IMR-90 (cell line): ENCODE measurements around the gene LECT2. TPM values are rescaled to one million over a fixed set of nuclear protein-coding genes. Genes with fewer than 3 reads are reported as not detected.

Experiments used
- ATAC-seq: fragments of 200-7000 bp; cut with Tn5 transposase; 2 replicates; pipeline ENCODE4 v1.9.1; 2020; ENCODE audit warnings: low read depth, mild to moderate bottlenecking, moderate library complexity
- BruUV-seq: library from RNA; stranded (reverse); fragments of 400-500 nt; replicated peaks from 2 replicates; lab custom pipeline; 2021; lab: Mats Ljungman, UMichigan
- CTCF ChIA-PET: fragments of 300-600 bp; formaldehyde crosslinking; extraction: SDS; loops from one replicate; lab custom pipeline; 2021; ENCODE audit warnings: antibody characterized with exemption; lab: Yijun Ruan, JAX
- POLR2A ChIA-PET: fragments of 300-600 bp; sonication (Branson Sonifier 250); formaldehyde crosslinking; loops from one replicate; lab custom pipeline; 2022; ENCODE audit warnings: antibody characterized with exemption; ENCODE audit not compliant: unreplicated experiment; lab: Charles Lee
- DNase-seq: peaks from one replicate; pipeline ENCODE4 v3.0.0; 2013
- H2AFZ ChIP-seq: replicated peaks from 2 replicates; pipeline ENCODE3; 2013; ENCODE audit warnings: low read length, mild to moderate bottlenecking; ENCODE audit not compliant: poor library complexity
- H2AK5ac ChIP-seq: 2 replicates; pipeline ENCODE4 v1.6.1; 2013; ENCODE audit warnings: low read depth, low read length, inconsistent platforms
- H2AK9ac ChIP-seq: replicated peaks from 2 replicates; pipeline ENCODE3; 2013; ENCODE audit warnings: mild to moderate bottlenecking, low read depth, low read length, moderate library complexity; ENCODE audit not compliant: poor library complexity
- H2BK120ac ChIP-seq: 2 replicates; pipeline ENCODE4 v1.6.1; 2013; ENCODE audit warnings: low read depth, low read length, inconsistent platforms
- H2BK15ac ChIP-seq: 3 replicates; pipeline ENCODE4 v1.6.1; 2013; ENCODE audit warnings: low read depth, low read length, inconsistent platforms
- H2BK20ac ChIP-seq: 2 replicates; pipeline ENCODE4 v1.6.1; 2013; ENCODE audit warnings: low read depth, mild to moderate bottlenecking, inconsistent platforms, low read length, moderate library complexity
- H2BK5ac ChIP-seq: 2 replicates; pipeline ENCODE4 v1.6.1; 2013; ENCODE audit warnings: mild to moderate bottlenecking, low read depth, low read length, inconsistent platforms; ENCODE audit not compliant: poor library complexity, severe bottlenecking
- H3K14ac ChIP-seq: replicated peaks from 2 replicates; pipeline ENCODE4 v1.6.1; 2013; ENCODE audit warnings: low read depth, low read length, inconsistent platforms
- H3K18ac ChIP-seq: 2 replicates; pipeline ENCODE4 v1.6.1; 2013; ENCODE audit warnings: low read depth, low read length, control low read depth
- H3K23ac ChIP-seq: 2 replicates; pipeline ENCODE4 v1.6.1; 2013; ENCODE audit warnings: low read depth, low read length, inconsistent platforms
- H3K27ac ChIP-seq: 2 replicates; pipeline ENCODE4 v1.5.1; 2013; ENCODE audit warnings: mild to moderate bottlenecking, control low read depth, low read length; ENCODE audit not compliant: insufficient read depth
- H3K27me3 ChIP-seq: 2 replicates; pipeline ENCODE4 v1.6.1; 2013; ENCODE audit warnings: low read length; ENCODE audit not compliant: control insufficient read depth, insufficient read depth
- H3K36me3 ChIP-seq: 2 replicates; pipeline ENCODE4 v1.6.1; 2013; ENCODE audit warnings: low read length, mixed read lengths; ENCODE audit not compliant: control insufficient read depth, insufficient read depth
- H3K4ac ChIP-seq: 2 replicates; pipeline ENCODE4 v1.6.1; 2013; ENCODE audit warnings: low read depth, low read length, inconsistent platforms
- H3K4me1 ChIP-seq: 2 replicates; pipeline ENCODE4 v1.6.1; 2013; ENCODE audit warnings: low read length, mixed read lengths; ENCODE audit not compliant: control insufficient read depth, insufficient read depth
- H3K4me2 ChIP-seq: 2 replicates; pipeline ENCODE4 v1.6.1; 2013; ENCODE audit warnings: low read depth, mild to moderate bottlenecking, control low read depth, low read length, moderate library complexity
- H3K4me3 ChIP-seq: 2 replicates; pipeline ENCODE4 v1.5.1; 2013; ENCODE audit warnings: low read depth, mild to moderate bottlenecking, control low read depth, low read length, moderate library complexity; ENCODE audit not compliant: insufficient read depth
- H3K56ac ChIP-seq: 2 replicates; pipeline ENCODE4 v1.6.1; 2013; ENCODE audit warnings: low read length, inconsistent platforms; ENCODE audit not compliant: insufficient read depth; ENCODE audit errors: extremely low read depth
- H3K79me1 ChIP-seq, 2 experiments: 2 replicates each; pipeline ENCODE4 v1.6.1; 2013; ENCODE audit warnings: low read length in 2 of 2, inconsistent platforms in 1 of 2, low read depth in 1 of 2
- H3K9ac ChIP-seq: 2 replicates; pipeline ENCODE4 v1.6.1; 2013; ENCODE audit warnings: low read depth, low read length, control low read depth
- H3K9me1 ChIP-seq: 2 replicates; pipeline ENCODE4 v1.6.1; 2013; ENCODE audit warnings: low read length, inconsistent platforms; ENCODE audit not compliant: insufficient read depth
- H3K9me3 ChIP-seq: 2 replicates; pipeline ENCODE4 v1.6.1; 2013; ENCODE audit warnings: low read length; ENCODE audit not compliant: control insufficient read depth, insufficient read depth
- H4K20me1 ChIP-seq: 2 replicates; pipeline ENCODE4 v1.6.1; 2013; ENCODE audit warnings: low read length, inconsistent platforms; ENCODE audit not compliant: insufficient read depth
- H4K5ac ChIP-seq: 2 replicates; pipeline ENCODE4 v1.6.1; 2013; ENCODE audit warnings: mild to moderate bottlenecking, low read depth, low read length, control low read depth
- H4K8ac ChIP-seq, 2 experiments: 2 replicates each; pipeline ENCODE4 v1.6.1; 2013; ENCODE audit warnings: low read depth in 2 of 2, low read length in 2 of 2, control low read depth in 1 of 2, inconsistent platforms in 1 of 2
- H4K91ac ChIP-seq: 2 replicates; pipeline ENCODE4 v1.6.1; 2013; ENCODE audit warnings: low read depth, low read length, inconsistent platforms; ENCODE audit not compliant: insufficient read depth
- BHLHE40 ChIP-seq: fragments of 150-350 bp; IDR thresholded peaks from 2 replicates; pipeline ENCODE4 v1.6.1; 2016; ENCODE audit warnings: mild to moderate bottlenecking, low read depth, low read length
- CEBPB ChIP-seq: IDR thresholded peaks from 2 replicates; pipeline ENCODE4 v1.6.1; 2012; ENCODE audit warnings: low read depth, low read length, improper control_type of control experiment
- CHD1 ChIP-seq: IDR thresholded peaks from 2 replicates; pipeline ENCODE4 v1.6.1; 2012; ENCODE audit warnings: low read depth, low read length, improper control_type of control experiment
- FOS ChIP-seq: fragments of 150-350 bp; IDR thresholded peaks from 2 replicates; pipeline ENCODE4 v1.6.1; 2016; ENCODE audit warnings: low read depth, low read length
- MAFK ChIP-seq: IDR thresholded peaks from 2 replicates; pipeline ENCODE4 v1.6.1; 2012; ENCODE audit warnings: low read depth, low read length, improper control_type of control experiment
- MAZ ChIP-seq: IDR thresholded peaks from 2 replicates; pipeline ENCODE4 v1.6.1; 2012; ENCODE audit warnings: low read depth, mild to moderate bottlenecking, low read length, improper control_type of control experiment, moderate library complexity, borderline replicate concordance
- MXI1 ChIP-seq: IDR thresholded peaks from 2 replicates; pipeline ENCODE4 v1.6.1; 2012; ENCODE audit warnings: low read depth, mild to moderate bottlenecking, low read length, moderate library complexity, borderline replicate concordance
- POLR2A ChIP-seq: IDR thresholded peaks from 2 replicates; pipeline ENCODE4 v1.6.1; 2012; ENCODE audit warnings: mild to moderate bottlenecking, low read depth, low read length
- RAD21 ChIP-seq: IDR thresholded peaks from 2 replicates; pipeline ENCODE4 v1.6.1; 2012; ENCODE audit warnings: low read length, improper control_type of control experiment
- RCOR1 ChIP-seq: IDR thresholded peaks from 2 replicates; pipeline ENCODE4 v1.6.1; 2012; ENCODE audit warnings: mild to moderate bottlenecking, low read length, improper control_type of control experiment; ENCODE audit not compliant: insufficient replicate concordance
- WGBS, 2 experiments: methylation state at CpG; one replicate each; pipeline versions ENCODE4 v1.1.5 to v1.1.7; 2013; ENCODE audit warnings: missing lambda C conversion rate in 2 of 2; ENCODE audit not compliant: insufficient read length in 1 of 2; ENCODE audit errors: extremely low coverage in 2 of 2; 5-methylcytosine and 5-hydroxymethylcytosine counted together
- dilution Hi-C: fragments of 300-500 bp; cut with HindIII; formaldehyde crosslinking; loops from one replicate; pipeline ENCODE4 v1.14.3; 2018; ENCODE audit warnings: low sequenced_read_pairs; ENCODE audit not compliant: unreplicated experiment
- in situ Hi-C: fragments of 300-500 bp; cut with MboI; formaldehyde crosslinking; loops from 3 replicates; pipeline ENCODE4 v1.14.3; 2019; ENCODE audit warnings: low sequenced_read_pairs, inconsistent platforms, mixed read lengths
- intact Hi-C: fragments of 100-400 bp; cut with micrococcal nuclease; formaldehyde crosslinking; loops from 2 replicates; pipeline ENCODE4 v1.10.0; 2022
- polyA plus RNA-seq, 3 experiments: library from polyadenylated mRNA; depleted of rRNA; stranded (reverse); fragments of >200 nt; gene quantifications; 2 replicates each; pipeline ENCODE4 v1.2.3, GENCODE V29; 2012; ENCODE audit warnings: low replicate concordance in 1 of 3
- total RNA-seq: library from RNA; depleted of rRNA; stranded (reverse); fragments of >200 nt; gene quantifications from 2 replicates; pipeline ENCODE4 v1.2.3, GENCODE V29; 2012
- TF ChIP-seq, protein P1 (sequence below): fragments of 150-350 bp; IDR thresholded peaks from 2 replicates; pipeline ENCODE4 v1.6.1; 2017; ENCODE audit warnings: mild to moderate bottlenecking, antibody characterized with exemption, low read length, low read depth
- TF ChIP-seq, protein P2 (sequence below): conservative IDR thresholded peaks from 2 replicates; pipeline ENCODE4 v1.5.1; 2012; ENCODE audit warnings: mild to moderate bottlenecking, low read depth, low read length, improper control_type of control experiment
- TF ChIP-seq, protein P3 (sequence below): fragments of 150-350 bp; IDR thresholded peaks from 2 replicates; pipeline ENCODE4 v1.6.1; 2016; ENCODE audit warnings: low read depth, mild to moderate bottlenecking, low read length, moderate library complexity, borderline replicate concordance

Gene LECT2
- total and polyA plus RNA-seq, 2 of the 4 experiments (the other 2 are of a cell fraction), result not detected

DNA sequence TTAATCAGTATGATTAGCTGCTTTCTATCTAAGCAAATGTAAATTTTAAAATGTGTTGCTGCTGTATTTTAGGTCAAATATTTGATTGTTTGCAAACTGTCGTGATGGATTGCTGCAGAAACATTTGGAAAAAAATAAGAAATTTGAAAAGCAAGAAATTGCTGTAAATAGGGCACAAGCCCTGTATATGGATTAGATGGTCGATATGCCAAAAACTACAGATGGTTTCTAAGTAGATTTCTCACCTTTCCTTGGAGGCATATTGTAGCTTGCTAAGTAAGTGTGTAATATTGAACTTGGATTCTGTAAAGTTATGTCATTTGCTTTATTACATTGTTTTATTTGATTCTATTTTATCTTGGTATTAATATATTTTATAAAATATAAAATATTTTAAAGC, 13.1 kb downstream of the LECT2 start:
- WGBS, 2 experiments, result 80% methylated on average over 1 of the region's 2 CpGs; no CpG with 5 or more reads in 1 of the 2 experiments
- dilution Hi-C loops, result no loop called here

More for the DNA sequence above, 13.1 kb downstream of the LECT2 start:
- no peak overlapping the region for H3K9ac ChIP-seq
- H3K27me3 ChIP-seq, result peaks cover 13% of the 10 kb centered on the region
- H2BK20ac ChIP-seq, result no peak overlapping the region
- no peak overlapping the region for H3K14ac ChIP-seq
- no peak overlapping the region for H3K18ac ChIP-seq
- no peak for TF ChIP-seq MAFK
- TF ChIP-seq RAD21, result no peak
- no peak for TF ChIP-seq MAZ
- TF ChIP-seq, protein P1, sequence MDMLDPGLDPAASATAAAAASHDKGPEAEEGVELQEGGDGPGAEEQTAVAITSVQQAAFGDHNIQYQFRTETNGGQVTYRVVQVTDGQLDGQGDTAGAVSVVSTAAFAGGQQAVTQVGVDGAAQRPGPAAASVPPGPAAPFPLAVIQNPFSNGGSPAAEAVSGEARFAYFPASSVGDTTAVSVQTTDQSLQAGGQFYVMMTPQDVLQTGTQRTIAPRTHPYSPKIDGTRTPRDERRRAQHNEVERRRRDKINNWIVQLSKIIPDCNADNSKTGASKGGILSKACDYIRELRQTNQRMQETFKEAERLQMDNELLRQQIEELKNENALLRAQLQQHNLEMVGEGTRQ, result no peak
- TF ChIP-seq BHLHE40, result no peak
- TF ChIP-seq MXI1, result no peak
- TF ChIP-seq POLR2A, result no peak
- TF ChIP-seq RCOR1, result no peak
- no peak for TF ChIP-seq CEBPB
- TF ChIP-seq FOS, result no peak
- TF ChIP-seq CHD1, result no peak
- TF ChIP-seq, protein P2, sequence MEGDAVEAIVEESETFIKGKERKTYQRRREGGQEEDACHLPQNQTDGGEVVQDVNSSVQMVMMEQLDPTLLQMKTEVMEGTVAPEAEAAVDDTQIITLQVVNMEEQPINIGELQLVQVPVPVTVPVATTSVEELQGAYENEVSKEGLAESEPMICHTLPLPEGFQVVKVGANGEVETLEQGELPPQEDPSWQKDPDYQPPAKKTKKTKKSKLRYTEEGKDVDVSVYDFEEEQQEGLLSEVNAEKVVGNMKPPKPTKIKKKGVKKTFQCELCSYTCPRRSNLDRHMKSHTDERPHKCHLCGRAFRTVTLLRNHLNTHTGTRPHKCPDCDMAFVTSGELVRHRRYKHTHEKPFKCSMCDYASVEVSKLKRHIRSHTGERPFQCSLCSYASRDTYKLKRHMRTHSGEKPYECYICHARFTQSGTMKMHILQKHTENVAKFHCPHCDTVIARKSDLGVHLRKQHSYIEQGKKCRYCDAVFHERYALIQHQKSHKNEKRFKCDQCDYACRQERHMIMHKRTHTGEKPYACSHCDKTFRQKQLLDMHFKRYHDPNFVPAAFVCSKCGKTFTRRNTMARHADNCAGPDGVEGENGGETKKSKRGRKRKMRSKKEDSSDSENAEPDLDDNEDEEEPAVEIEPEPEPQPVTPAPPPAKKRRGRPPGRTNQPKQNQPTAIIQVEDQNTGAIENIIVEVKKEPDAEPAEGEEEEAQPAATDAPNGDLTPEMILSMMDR, result no peak
- TF ChIP-seq, protein P3, sequence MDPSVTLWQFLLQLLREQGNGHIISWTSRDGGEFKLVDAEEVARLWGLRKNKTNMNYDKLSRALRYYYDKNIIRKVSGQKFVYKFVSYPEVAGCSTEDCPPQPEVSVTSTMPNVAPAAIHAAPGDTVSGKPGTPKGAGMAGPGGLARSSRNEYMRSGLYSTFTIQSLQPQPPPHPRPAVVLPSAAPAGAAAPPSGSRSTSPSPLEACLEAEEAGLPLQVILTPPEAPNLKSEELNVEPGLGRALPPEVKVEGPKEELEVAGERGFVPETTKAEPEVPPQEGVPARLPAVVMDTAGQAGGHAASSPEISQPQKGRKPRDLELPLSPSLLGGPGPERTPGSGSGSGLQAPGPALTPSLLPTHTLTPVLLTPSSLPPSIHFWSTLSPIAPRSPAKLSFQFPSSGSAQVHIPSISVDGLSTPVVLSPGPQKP, result no peak
- H2AK9ac ChIP-seq, result no peak overlapping the region
- no peak overlapping the region for H3K23ac ChIP-seq
- H3K36me3 ChIP-seq, result no peaks in the 10 kb centered on the region
- H3K9me3 ChIP-seq, result no peaks in the 10 kb centered on the region
- no peak overlapping the region for H2BK120ac ChIP-seq
- no peak overlapping the region for H2AFZ ChIP-seq
- H3K4me3 ChIP-seq, result no peak overlapping the region
- ChIA-PET POLR2A (no interaction called here), CTCF (interaction anchor here (1.3 to 1.8 kb wide), 2 partner anchors 116 to 140 kb away, joined by 3 to 6 read pairs; no protein-coding TSS in a partner anchor)
- H3K9me1 ChIP-seq, result peaks cover 2% of the 10 kb centered on the region; the same call in 1 of the 2 replicates
- ATAC-seq (no peak), DNase-seq (no peak)
- no peaks in the 10 kb centered on the region for H3K79me1 ChIP-seq
- H4K20me1 ChIP-seq, result no peaks in the 10 kb centered on the region
- in situ Hi-C loops, result no loop called here
- no peak overlapping the region for H2AK5ac ChIP-seq
- no TSS peak for BruUV-seq
- no peak overlapping the region for H3K4ac ChIP-seq
- H4K8ac ChIP-seq, result no peak overlapping the region
- no peak overlapping the region for H4K91ac ChIP-seq
- intact Hi-C loops, result no loop called here
- no peak overlapping the region for H2BK15ac ChIP-seq
- no peak overlapping the region for H3K56ac ChIP-seq
- no peak overlapping the region for H4K5ac ChIP-seq
- no peaks in the 10 kb centered on the region for H3K4me1 ChIP-seq
- no peak overlapping the region for H3K4me2 ChIP-seq
- H2BK5ac ChIP-seq, result no peak overlapping the region
- no peak overlapping the region for H3K27ac ChIP-seq
